ENCODE measurements around the gene SCAMP4. TPM values are rescaled to one million over a fixed set of nuclear protein-coding genes. Genes with fewer than 3 reads are reported as not detected.

The SCAMP4 gene
- total RNA-seq, 1 donor from 2014 or later, result 322 TPM

- TF ChIP-seq CTCF (IDR thresholded peaks at IDR 0.05), result no peak
- no peaks in the 10 kb centered on the region for H3K27me3 ChIP-seq
- H3K36me3 ChIP-seq, result no peaks in the 10 kb centered on the region
- intact Hi-C loops (cut with DNase I), result no loop called here
- H3K4me3 ChIP-seq, result no peak overlapping the region
- peaks cover 3 to 9% of the 10 kb centered on the region in 2 donors for H3K4me1 ChIP-seq
- DNase-seq (ENCODE audit: low spot score in 2 of 2), result no peak
- no peaks in the 10 kb centered on the region for H3K9me3 ChIP-seq
- H3K27ac ChIP-seq, result no peak overlapping the region
These were observed 26.2 kb downstream of the SCAMP4 start for GRCh38 chr19:1931445-1931844.

- TF ChIP-seq CTCF (IDR thresholded peaks at IDR 0.05), result no peak
- no peaks in the 10 kb centered on the region for H3K36me3 ChIP-seq
- no peak overlapping the region for H3K27ac ChIP-seq
- no peaks in the 10 kb centered on the region for H3K9me3 ChIP-seq
- H3K4me1 ChIP-seq, result peaks cover 3 to 9% of the 10 kb centered on the region in 2 donors
- H3K4me3 ChIP-seq, result no peak overlapping the region
- H3K27me3 ChIP-seq, result no peaks in the 10 kb centered on the region
- intact Hi-C loops (cut with DNase I), result no loop called here
- no peak for DNase-seq (ENCODE audit: low spot score in 2 of 2)
These were observed 27.2 kb downstream of the SCAMP4 start for GRCh38 chr19:1932395-1932794.

GRCh38 chr19:1933244-1933643 is 28.0 kb downstream of the SCAMP4 start:
- intact Hi-C loops (cut with DNase I), result no loop called here
- Histone ChIP-seq H3K9me3 (no peaks in the 10 kb centered on the region), H3K27ac (no peak overlapping the region), H3K27me3 (no peaks in the 10 kb centered on the region), H3K4me1 (peaks cover 3 to 9% of the 10 kb centered on the region in 2 donors), H3K4me3 (no peak overlapping the region), H3K36me3 (no peaks in the 10 kb centered on the region)
- no peak for TF ChIP-seq CTCF (IDR thresholded peaks at IDR 0.05)
- DNase-seq (ENCODE audit: low spot score in 2 of 2), result no peak

GRCh38 chr19:1933942-1934341 is 28.7 kb downstream of the SCAMP4 start:
- TF ChIP-seq CTCF (IDR thresholded peaks at IDR 0.05), result no peak
- Histone ChIP-seq H3K9me3 (no peaks in the 10 kb centered on the region), H3K4me1 (peaks cover 3 to 9% of the 10 kb centered on the region in 2 donors), H3K4me3 (no peak overlapping the region), H3K27me3 (no peaks in the 10 kb centered on the region), H3K36me3 (no peaks in the 10 kb centered on the region), H3K27ac (no peak overlapping the region)
- DNase-seq (ENCODE audit: low spot score in 2 of 2), result no peak
- intact Hi-C loops (cut with DNase I), result no loop called here

- H3K4me3 ChIP-seq, result no peak overlapping the region
- DNase-seq (ENCODE audit: low spot score in 2 of 2), result no peak
- no peaks in the 10 kb centered on the region for H3K9me3 ChIP-seq
- no peak overlapping the region for H3K27ac ChIP-seq
- H3K4me1 ChIP-seq, result peaks cover 4 to 5% of the 10 kb centered on the region in 2 donors
- H3K27me3 ChIP-seq, result no peaks in the 10 kb centered on the region
- no peaks in the 10 kb centered on the region for H3K36me3 ChIP-seq
- no peak for TF ChIP-seq CTCF (IDR thresholded peaks at IDR 0.05)
- intact Hi-C loops (cut with DNase I), result no loop called here
These were observed 30.4 kb downstream of the SCAMP4 start for GRCh38 chr19:1935484-1936208.
